IMR-90 (cell line): ENCODE data around the gene ABCA6. TPM values are rescaled to one million over a fixed set of nuclear protein-coding genes. Genes with fewer than 3 reads are reported as not detected.

ENCODE experiments used
- ATAC-seq: fragments of 200-7000 bp; cut with Tn5 transposase; 2 replicates; pipeline ENCODE4 v1.9.1; 2020; ENCODE audit warnings: low read depth, mild to moderate bottlenecking, moderate library complexity
- BruUV-seq: library from RNA; stranded (reverse); fragments of 400-500 nt; replicated peaks from 2 replicates; lab custom pipeline; 2021; lab: Mats Ljungman, UMichigan
- CTCF ChIA-PET: fragments of 300-600 bp; formaldehyde crosslinking; extraction: SDS; loops from one replicate; lab custom pipeline; 2021; ENCODE audit warnings: antibody characterized with exemption; lab: Yijun Ruan, JAX
- POLR2A ChIA-PET: fragments of 300-600 bp; sonication (Branson Sonifier 250); formaldehyde crosslinking; loops from one replicate; lab custom pipeline; 2022; ENCODE audit warnings: antibody characterized with exemption; ENCODE audit not compliant: unreplicated experiment; lab: Charles Lee
- DNase-seq: peaks from one replicate; pipeline ENCODE4 v3.0.0; 2013
- H2AFZ ChIP-seq: replicated peaks from 2 replicates; pipeline ENCODE3; 2013; ENCODE audit warnings: low read length, mild to moderate bottlenecking; ENCODE audit not compliant: poor library complexity
- H2AK5ac ChIP-seq: 2 replicates; pipeline ENCODE4 v1.6.1; 2013; ENCODE audit warnings: low read depth, low read length, inconsistent platforms
- H2AK9ac ChIP-seq: replicated peaks from 2 replicates; pipeline ENCODE3; 2013; ENCODE audit warnings: mild to moderate bottlenecking, low read depth, low read length, moderate library complexity; ENCODE audit not compliant: poor library complexity
- H2BK120ac ChIP-seq: 2 replicates; pipeline ENCODE4 v1.6.1; 2013; ENCODE audit warnings: low read depth, low read length, inconsistent platforms
- H2BK15ac ChIP-seq: 3 replicates; pipeline ENCODE4 v1.6.1; 2013; ENCODE audit warnings: low read depth, low read length, inconsistent platforms
- H2BK20ac ChIP-seq: 2 replicates; pipeline ENCODE4 v1.6.1; 2013; ENCODE audit warnings: low read depth, mild to moderate bottlenecking, inconsistent platforms, low read length, moderate library complexity
- H2BK5ac ChIP-seq: 2 replicates; pipeline ENCODE4 v1.6.1; 2013; ENCODE audit warnings: mild to moderate bottlenecking, low read depth, low read length, inconsistent platforms; ENCODE audit not compliant: poor library complexity, severe bottlenecking
- H3K14ac ChIP-seq: replicated peaks from 2 replicates; pipeline ENCODE4 v1.6.1; 2013; ENCODE audit warnings: low read depth, low read length, inconsistent platforms
- H3K18ac ChIP-seq: 2 replicates; pipeline ENCODE4 v1.6.1; 2013; ENCODE audit warnings: low read depth, low read length, control low read depth
- H3K23ac ChIP-seq: 2 replicates; pipeline ENCODE4 v1.6.1; 2013; ENCODE audit warnings: low read depth, low read length, inconsistent platforms
- H3K27ac ChIP-seq: 2 replicates; pipeline ENCODE4 v1.5.1; 2013; ENCODE audit warnings: mild to moderate bottlenecking, control low read depth, low read length; ENCODE audit not compliant: insufficient read depth
- H3K27me3 ChIP-seq: 2 replicates; pipeline ENCODE4 v1.6.1; 2013; ENCODE audit warnings: low read length; ENCODE audit not compliant: control insufficient read depth, insufficient read depth
- H3K36me3 ChIP-seq: 2 replicates; pipeline ENCODE4 v1.6.1; 2013; ENCODE audit warnings: low read length, mixed read lengths; ENCODE audit not compliant: control insufficient read depth, insufficient read depth
- H3K4ac ChIP-seq: 2 replicates; pipeline ENCODE4 v1.6.1; 2013; ENCODE audit warnings: low read depth, low read length, inconsistent platforms
- H3K4me1 ChIP-seq: 2 replicates; pipeline ENCODE4 v1.6.1; 2013; ENCODE audit warnings: low read length, mixed read lengths; ENCODE audit not compliant: control insufficient read depth, insufficient read depth
- H3K4me2 ChIP-seq: 2 replicates; pipeline ENCODE4 v1.6.1; 2013; ENCODE audit warnings: low read depth, mild to moderate bottlenecking, control low read depth, low read length, moderate library complexity
- H3K4me3 ChIP-seq: 2 replicates; pipeline ENCODE4 v1.5.1; 2013; ENCODE audit warnings: low read depth, mild to moderate bottlenecking, control low read depth, low read length, moderate library complexity; ENCODE audit not compliant: insufficient read depth
- H3K56ac ChIP-seq: 2 replicates; pipeline ENCODE4 v1.6.1; 2013; ENCODE audit warnings: low read length, inconsistent platforms; ENCODE audit not compliant: insufficient read depth; ENCODE audit errors: extremely low read depth
- H3K79me1 ChIP-seq, 2 experiments: 2 replicates each; pipeline ENCODE4 v1.6.1; 2013; ENCODE audit warnings: low read length in 2 of 2, inconsistent platforms in 1 of 2, low read depth in 1 of 2
- H3K9ac ChIP-seq: 2 replicates; pipeline ENCODE4 v1.6.1; 2013; ENCODE audit warnings: low read depth, low read length, control low read depth
- H3K9me1 ChIP-seq: 2 replicates; pipeline ENCODE4 v1.6.1; 2013; ENCODE audit warnings: low read length, inconsistent platforms; ENCODE audit not compliant: insufficient read depth
- H3K9me3 ChIP-seq: 2 replicates; pipeline ENCODE4 v1.6.1; 2013; ENCODE audit warnings: low read length; ENCODE audit not compliant: control insufficient read depth, insufficient read depth
- H4K20me1 ChIP-seq: 2 replicates; pipeline ENCODE4 v1.6.1; 2013; ENCODE audit warnings: low read length, inconsistent platforms; ENCODE audit not compliant: insufficient read depth
- H4K5ac ChIP-seq: 2 replicates; pipeline ENCODE4 v1.6.1; 2013; ENCODE audit warnings: mild to moderate bottlenecking, low read depth, low read length, control low read depth
- H4K8ac ChIP-seq, 2 experiments: 2 replicates each; pipeline ENCODE4 v1.6.1; 2013; ENCODE audit warnings: low read depth in 2 of 2, low read length in 2 of 2, control low read depth in 1 of 2, inconsistent platforms in 1 of 2
- H4K91ac ChIP-seq: 2 replicates; pipeline ENCODE4 v1.6.1; 2013; ENCODE audit warnings: low read depth, low read length, inconsistent platforms; ENCODE audit not compliant: insufficient read depth
- BHLHE40 ChIP-seq: fragments of 150-350 bp; IDR thresholded peaks from 2 replicates; pipeline ENCODE4 v1.6.1; 2016; ENCODE audit warnings: mild to moderate bottlenecking, low read depth, low read length
- CEBPB ChIP-seq: IDR thresholded peaks from 2 replicates; pipeline ENCODE4 v1.6.1; 2012; ENCODE audit warnings: low read depth, low read length, improper control_type of control experiment
- CHD1 ChIP-seq: IDR thresholded peaks from 2 replicates; pipeline ENCODE4 v1.6.1; 2012; ENCODE audit warnings: low read depth, low read length, improper control_type of control experiment
- FOS ChIP-seq: fragments of 150-350 bp; IDR thresholded peaks from 2 replicates; pipeline ENCODE4 v1.6.1; 2016; ENCODE audit warnings: low read depth, low read length
- MAFK ChIP-seq: IDR thresholded peaks from 2 replicates; pipeline ENCODE4 v1.6.1; 2012; ENCODE audit warnings: low read depth, low read length, improper control_type of control experiment
- MAZ ChIP-seq: IDR thresholded peaks from 2 replicates; pipeline ENCODE4 v1.6.1; 2012; ENCODE audit warnings: low read depth, mild to moderate bottlenecking, low read length, improper control_type of control experiment, moderate library complexity, borderline replicate concordance
- MXI1 ChIP-seq: IDR thresholded peaks from 2 replicates; pipeline ENCODE4 v1.6.1; 2012; ENCODE audit warnings: low read depth, mild to moderate bottlenecking, low read length, moderate library complexity, borderline replicate concordance
- NFE2L2 ChIP-seq: fragments of 150-350 bp; IDR thresholded peaks from 2 replicates; pipeline ENCODE4 v1.6.1; 2016; ENCODE audit warnings: low read depth, mild to moderate bottlenecking, low read length
- POLR2A ChIP-seq: IDR thresholded peaks from 2 replicates; pipeline ENCODE4 v1.6.1; 2012; ENCODE audit warnings: mild to moderate bottlenecking, low read depth, low read length
- RAD21 ChIP-seq: IDR thresholded peaks from 2 replicates; pipeline ENCODE4 v1.6.1; 2012; ENCODE audit warnings: low read length, improper control_type of control experiment
- RCOR1 ChIP-seq: IDR thresholded peaks from 2 replicates; pipeline ENCODE4 v1.6.1; 2012; ENCODE audit warnings: mild to moderate bottlenecking, low read length, improper control_type of control experiment; ENCODE audit not compliant: insufficient replicate concordance
- RFX5 ChIP-seq: IDR thresholded peaks from 2 replicates; pipeline ENCODE4 v1.8.0; 2012; ENCODE audit warnings: low read depth, mild to moderate bottlenecking, low read length, moderate library complexity
- SMC3 ChIP-seq: fragments of 150-350 bp; IDR thresholded peaks from 2 replicates; pipeline ENCODE4 v1.6.1; 2016; ENCODE audit warnings: low read depth, mild to moderate bottlenecking, antibody characterized with exemption, low read length, moderate library complexity
- whole genome bisulfite sequencing, 2 experiments: methylation state at CpG; one replicate each; pipeline versions ENCODE4 v1.1.5 to v1.1.7; 2013; ENCODE audit warnings: missing lambda C conversion rate in 2 of 2; ENCODE audit not compliant: insufficient read length in 1 of 2; ENCODE audit errors: extremely low coverage in 2 of 2; 5-methylcytosine and 5-hydroxymethylcytosine counted together
- dilution Hi-C: fragments of 300-500 bp; cut with HindIII; formaldehyde crosslinking; loops from one replicate; pipeline ENCODE4 v1.14.3; 2018; ENCODE audit warnings: low sequenced_read_pairs; ENCODE audit not compliant: unreplicated experiment
- in situ Hi-C: fragments of 300-500 bp; cut with MboI; formaldehyde crosslinking; loops from 3 replicates; pipeline ENCODE4 v1.14.3; 2019; ENCODE audit warnings: low sequenced_read_pairs, inconsistent platforms, mixed read lengths
- intact Hi-C: fragments of 100-400 bp; cut with micrococcal nuclease; formaldehyde crosslinking; loops from 2 replicates; pipeline ENCODE4 v1.10.0; 2022
- polyA plus RNA-seq, 3 experiments: library from polyadenylated mRNA; depleted of rRNA; stranded (reverse); fragments of >200 nt; gene quantifications; 2 replicates each; pipeline ENCODE4 v1.2.3, GENCODE V29; 2012; ENCODE audit warnings: low replicate concordance in 1 of 3
- total RNA-seq: library from RNA; depleted of rRNA; stranded (reverse); fragments of >200 nt; gene quantifications from 2 replicates; pipeline ENCODE4 v1.2.3, GENCODE V29; 2012
- TF ChIP-seq, protein P1 (sequence below): conservative IDR thresholded peaks from 2 replicates; pipeline ENCODE4 v1.5.1; 2012; ENCODE audit warnings: mild to moderate bottlenecking, low read depth, low read length, improper control_type of control experiment
- TF ChIP-seq, protein P2 (sequence below): fragments of 150-350 bp; IDR thresholded peaks from 2 replicates; pipeline ENCODE4 v1.6.1; 2017; ENCODE audit warnings: mild to moderate bottlenecking, antibody characterized with exemption, low read length, low read depth
- TF ChIP-seq, protein P3 (sequence below): fragments of 150-350 bp; IDR thresholded peaks from 2 replicates; pipeline ENCODE4 v1.6.1; 2016; ENCODE audit warnings: low read depth, mild to moderate bottlenecking, low read length, moderate library complexity, borderline replicate concordance

Gene ABCA6
- total and polyA plus RNA-seq, 2 of the 4 experiments (the other 2 are of a cell fraction) = under 0.01 TPM; not detected in 1

DNA sequence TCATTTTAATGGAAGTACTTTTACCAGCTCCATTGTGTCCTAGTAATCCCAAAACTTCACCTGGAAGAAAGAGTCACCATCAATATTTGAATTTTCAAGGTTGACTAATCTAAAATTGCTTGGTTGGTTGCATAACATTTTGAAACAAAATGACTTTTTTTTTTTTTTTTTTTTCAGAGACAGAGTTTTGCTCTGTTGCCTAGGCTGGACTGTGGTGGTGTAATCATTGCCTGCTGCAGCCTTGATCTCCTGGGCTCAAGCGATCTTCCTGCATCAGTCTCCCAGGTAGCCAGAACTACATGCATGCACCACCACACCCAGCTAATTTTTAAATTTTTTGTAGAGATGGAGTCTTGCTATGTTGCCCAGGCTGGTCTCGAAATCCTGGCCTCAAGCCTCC lies 12.6 kb upstream of the ABCA6 start:
- in situ Hi-C loops = no loop called here
- ChIA-PET CTCF (interaction anchor here (0.6 kb wide), 1 partner anchor 111 kb away, joined by 3 read pairs; no protein-coding TSS in a partner anchor), POLR2A (no interaction called here)
- H3K4me1 ChIP-seq = no peaks in the 10 kb centered on the region
- no peak overlapping the region for H2BK20ac ChIP-seq
- no peaks in the 10 kb centered on the region for H3K27me3 ChIP-seq
- no peak overlapping the region for H2AK5ac ChIP-seq
- ATAC-seq (no peak), DNase-seq (no peak)
- no TSS peak for BruUV-seq
- no peak overlapping the region for H3K4me3 ChIP-seq
- no peak overlapping the region for H3K4ac ChIP-seq
- dilution Hi-C loops = no loop called here
- H4K20me1 ChIP-seq = no peaks in the 10 kb centered on the region
- H4K5ac ChIP-seq = no peak overlapping the region
- intact Hi-C loops = no loop called here
- H2AFZ ChIP-seq = no peak overlapping the region
- no peaks in the 10 kb centered on the region for H3K79me1 ChIP-seq
- no peak overlapping the region for H2BK5ac ChIP-seq
- no peak overlapping the region for H2BK120ac ChIP-seq
- no peak overlapping the region for H2AK9ac ChIP-seq
- no peak overlapping the region for H4K8ac ChIP-seq
- H3K27ac ChIP-seq = no peak overlapping the region
- H4K91ac ChIP-seq = no peak overlapping the region
- H3K4me2 ChIP-seq = no peak overlapping the region
- H3K9me1 ChIP-seq = no peaks in the 10 kb centered on the region
- H3K9me3 ChIP-seq = no peaks in the 10 kb centered on the region
- H3K36me3 ChIP-seq = no peaks in the 10 kb centered on the region
- no peak overlapping the region for H3K18ac ChIP-seq
- H3K9ac ChIP-seq = no peak overlapping the region
- H3K23ac ChIP-seq = no peak overlapping the region
- WGBS, 2 experiments = no CpG with 5 or more reads among the region's 2 CpGs
- no peak overlapping the region for H3K14ac ChIP-seq
- no peak overlapping the region for H3K56ac ChIP-seq
- no peak for TF ChIP-seq BHLHE40
- no peak for TF ChIP-seq CEBPB
- TF ChIP-seq POLR2A = no peak
- TF ChIP-seq FOS = no peak
- TF ChIP-seq NFE2L2 = no peak
- no peak for TF ChIP-seq RCOR1
- no peak for TF ChIP-seq MAFK
- TF ChIP-seq, protein P1, sequence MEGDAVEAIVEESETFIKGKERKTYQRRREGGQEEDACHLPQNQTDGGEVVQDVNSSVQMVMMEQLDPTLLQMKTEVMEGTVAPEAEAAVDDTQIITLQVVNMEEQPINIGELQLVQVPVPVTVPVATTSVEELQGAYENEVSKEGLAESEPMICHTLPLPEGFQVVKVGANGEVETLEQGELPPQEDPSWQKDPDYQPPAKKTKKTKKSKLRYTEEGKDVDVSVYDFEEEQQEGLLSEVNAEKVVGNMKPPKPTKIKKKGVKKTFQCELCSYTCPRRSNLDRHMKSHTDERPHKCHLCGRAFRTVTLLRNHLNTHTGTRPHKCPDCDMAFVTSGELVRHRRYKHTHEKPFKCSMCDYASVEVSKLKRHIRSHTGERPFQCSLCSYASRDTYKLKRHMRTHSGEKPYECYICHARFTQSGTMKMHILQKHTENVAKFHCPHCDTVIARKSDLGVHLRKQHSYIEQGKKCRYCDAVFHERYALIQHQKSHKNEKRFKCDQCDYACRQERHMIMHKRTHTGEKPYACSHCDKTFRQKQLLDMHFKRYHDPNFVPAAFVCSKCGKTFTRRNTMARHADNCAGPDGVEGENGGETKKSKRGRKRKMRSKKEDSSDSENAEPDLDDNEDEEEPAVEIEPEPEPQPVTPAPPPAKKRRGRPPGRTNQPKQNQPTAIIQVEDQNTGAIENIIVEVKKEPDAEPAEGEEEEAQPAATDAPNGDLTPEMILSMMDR = no peak
- TF ChIP-seq, protein P2, sequence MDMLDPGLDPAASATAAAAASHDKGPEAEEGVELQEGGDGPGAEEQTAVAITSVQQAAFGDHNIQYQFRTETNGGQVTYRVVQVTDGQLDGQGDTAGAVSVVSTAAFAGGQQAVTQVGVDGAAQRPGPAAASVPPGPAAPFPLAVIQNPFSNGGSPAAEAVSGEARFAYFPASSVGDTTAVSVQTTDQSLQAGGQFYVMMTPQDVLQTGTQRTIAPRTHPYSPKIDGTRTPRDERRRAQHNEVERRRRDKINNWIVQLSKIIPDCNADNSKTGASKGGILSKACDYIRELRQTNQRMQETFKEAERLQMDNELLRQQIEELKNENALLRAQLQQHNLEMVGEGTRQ = no peak
- no peak for TF ChIP-seq CHD1
- no peak for TF ChIP-seq RFX5
- no peak for TF ChIP-seq MXI1
- no peak for TF ChIP-seq MAZ
- TF ChIP-seq RAD21 = no peak
- TF ChIP-seq, protein P3, sequence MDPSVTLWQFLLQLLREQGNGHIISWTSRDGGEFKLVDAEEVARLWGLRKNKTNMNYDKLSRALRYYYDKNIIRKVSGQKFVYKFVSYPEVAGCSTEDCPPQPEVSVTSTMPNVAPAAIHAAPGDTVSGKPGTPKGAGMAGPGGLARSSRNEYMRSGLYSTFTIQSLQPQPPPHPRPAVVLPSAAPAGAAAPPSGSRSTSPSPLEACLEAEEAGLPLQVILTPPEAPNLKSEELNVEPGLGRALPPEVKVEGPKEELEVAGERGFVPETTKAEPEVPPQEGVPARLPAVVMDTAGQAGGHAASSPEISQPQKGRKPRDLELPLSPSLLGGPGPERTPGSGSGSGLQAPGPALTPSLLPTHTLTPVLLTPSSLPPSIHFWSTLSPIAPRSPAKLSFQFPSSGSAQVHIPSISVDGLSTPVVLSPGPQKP = no peak
- no peak for TF ChIP-seq SMC3
- no peak overlapping the region for H2BK15ac ChIP-seq
